GM21526 (cell line): ENCODE measurements around the gene PALLD.
"Not testable (repeated sequence)": the region's sequence is repeated elsewhere in the genome, so short reads cannot be mapped to it uniquely, and the experiment has no call there.

Experiments
- ATAC-seq: cut with Tn5 transposase; IDR thresholded peaks from one replicate; pipeline ENCODE4 v1.9.1; 2021; ENCODE audit warnings: moderate library complexity; ENCODE audit not compliant: unreplicated experiment, low FRiP score

The PALLD gene

GRCh38 chr4:168719725-168720124 lies 222.9 kb downstream of the PALLD start:
- no peak for ATAC-seq

GRCh38 chr4:168720396-168720900 lies 223.6 kb downstream of the PALLD start:
- ATAC-seq, result no peak

GRCh38 chr4:168722391-168722790 lies 225.5 kb downstream of the PALLD start:
- no peak for ATAC-seq

GRCh38 chr4:168723020-168723419 lies 226.2 kb downstream of the PALLD start:
- ATAC-seq, result no peak

- no peak for ATAC-seq
These were observed 226.7 kb downstream of the PALLD start for GRCh38 chr4:168723569-168723968.

GRCh38 chr4:168724243-168724642 lies 227.4 kb downstream of the PALLD start:
- no peak for ATAC-seq

- no peak for ATAC-seq
These were observed 228.0 kb downstream of the PALLD start for GRCh38 chr4:168724686-168725411.

GRCh38 chr4:168725930-168726329 lies 229.1 kb downstream of the PALLD start:
- no peak for ATAC-seq

GRCh38 chr4:168727181-168727580 lies 230.3 kb downstream of the PALLD start:
- not testable (repeated sequence) for ATAC-seq

- ATAC-seq, result no peak
These were observed 234.3 kb downstream of the PALLD start for GRCh38 chr4:168731006-168731636.

- ATAC-seq, result no peak
These were observed 235.0 kb downstream of the PALLD start for GRCh38 chr4:168731706-168732414.

GRCh38 chr4:168732714-168733113 lies 235.9 kb downstream of the PALLD start:
- no peak for ATAC-seq

GRCh38 chr4:168734703-168735678 lies 238.1 kb downstream of the PALLD start:
- no peak for ATAC-seq

- no peak for ATAC-seq
These were observed 238.9 kb downstream of the PALLD start for GRCh38 chr4:168735735-168736134.

GRCh38 chr4:168736860-168737805 lies 240.3 kb downstream of the PALLD start:
- no peak for ATAC-seq

GRCh38 chr4:168737806-168738172 lies 240.9 kb downstream of the PALLD start:
- no peak for ATAC-seq

- ATAC-seq, result no peak
These were observed 243.0 kb downstream of the PALLD start for GRCh38 chr4:168739886-168740285.

GRCh38 chr4:168740691-168741090 lies 243.8 kb downstream of the PALLD start:
- ATAC-seq, result no peak
